ENCODE results near the gene DNAJA1. TPM values are rescaled to one million over a fixed set of nuclear protein-coding genes. Genes with fewer than 3 reads are reported as not detected.

Gene DNAJA1
- total RNA-seq, 1 experiment from 2014 or later, result 117 TPM

- ChIA-PET POLR2A (interaction anchor here (1.0 to 3.8 kb wide), 14 partner anchors 12 to 473 kb away, joined by 3 to 58 read pairs (median 6); partner anchors contain the start of genes APTX, NFX1, SMIM27 and SMU1), CTCF (interaction anchor here (1.8 kb wide), 1 partner anchor 444 kb away, joined by 5 read pairs; no protein-coding TSS in a partner anchor), RAD21 (ENCODE audit: low non-redundant PET in 1 of 2, low total read pairs in 2 of 2, uncharacterized antibody in 2 of 2, unreplicated experiment in 2 of 2) (no interaction called here)
- Histone ChIP-seq H3K4me3 (replicated peaks in 1 of 2; ENCODE audit: low read depth in 1 of 2, low read length in 2 of 2) (peak overlapping the region; percentile 93 to 95), H3K9ac (ENCODE audit: low read length) (peak overlapping the region; percentile 98), H3K4me2 (ENCODE audit: low read length) (peak overlapping the region; percentile 94), H3K27ac (ENCODE audit: low read depth, low read length) (peak overlapping the region; percentile 94), H2AFZ (ENCODE audit: low read depth, low read length, poor library complexity, severe bottlenecking) (no peak overlapping the region), H3K9me2 (ENCODE audit: insufficient read depth) (no peaks in the 10 kb centered on the region), H3K79me2 (ENCODE audit: insufficient read depth, low read length) (peaks cover 99% of the 10 kb centered on the region), H3K27me3 (ENCODE audit: insufficient read depth, low read length) (no peaks in the 10 kb centered on the region), H4K20me1 (ENCODE audit: insufficient read depth) (peaks cover 38% of the 10 kb centered on the region; the same call in 1 of the 2 replicates), H3K9me3 (ENCODE audit: control insufficient read depth in 1 of 2, insufficient read depth in 1 of 2, low read depth in 1 of 2, low read length in 2 of 2) (no peaks in the 10 kb centered on the region), H3K36me3 (ENCODE audit: control insufficient read depth in 1 of 2, insufficient read depth in 2 of 2, low read length in 2 of 2) (peaks cover 42% of the 10 kb centered on the region in 2 experiments), H3K4me1 (ENCODE audit: control insufficient read depth in 1 of 2, insufficient read depth in 2 of 2, low read length in 2 of 2) (peaks cover 9 to 24% of the 10 kb centered on the region in 2 experiments)
- intact Hi-C loops (cut with micrococcal nuclease), result loop anchor here (1.0 kb wide), 1 partner anchor 24 kb away; the partner anchor contains the start of gene APTX
- TF ChIP-seq TCF7L2 (IDR thresholded peaks at IDR 0.05; ENCODE audit: borderline replicate concordance, extremely low read depth, insufficient read depth, insufficient read length), result no peak
- no peak for TF ChIP-seq CTCF (IDR thresholded peaks at IDR 0.05 in 2 of 3, conservative IDR thresholded peaks at IDR 0.05 in 1 of 3; ENCODE audit: borderline replicate concordance in 1 of 3, insufficient read depth in 1 of 3, low read depth in 2 of 3, low read length in 2 of 3)
- TF ChIP-seq SRF (IDR thresholded peaks at IDR 0.05; ENCODE audit: low read depth), result no peak
- TF ChIP-seq JUND (IDR thresholded peaks at IDR 0.05), result no peak
- TF ChIP-seq EZH2 (IDR thresholded peaks at IDR 0.05), result no peak
- no peak for TF ChIP-seq POLR2AphosphoS5 (IDR thresholded peaks at IDR 0.05; ENCODE audit: low read depth, low read length)
- TF ChIP-seq ATF3 (IDR thresholded peaks at IDR 0.05), result no peak
- no peak for TF ChIP-seq ZNF274 (IDR thresholded peaks at IDR 0.05; ENCODE audit: low read depth, low read length)
- no peak for TF ChIP-seq SIN3A (IDR thresholded peaks at IDR 0.05; ENCODE audit: low read depth)
- TF ChIP-seq CBX3 (IDR thresholded peaks at IDR 0.05; ENCODE audit: low read depth), result no peak
- no peak for TF ChIP-seq SP1 (IDR thresholded peaks at IDR 0.05; ENCODE audit: low read depth)
- TF ChIP-seq ELF1 (IDR thresholded peaks at IDR 0.05; ENCODE audit: borderline replicate concordance, low read depth), result no peak
- ATAC-seq, result peak; percentile 48
- no TSS peak for BruUV-seq (replicated peaks)
- no peak for DNase-seq (ENCODE audit: low read depth, low spot score)
Measured at GRCh38 chr9:33025572-33026342, 684 bp downstream of the DNAJA1 start.
